Epithelial cell of proximal tubule (primary cell): ENCODE results near the gene ERN2. TPM values are rescaled to one million over a fixed set of nuclear protein-coding genes. Genes with fewer than 3 reads are reported as not detected.
A peak's percentile ranks its signal among the peaks of the same experiment; 100 is the strongest.

Experiments
- DNase-seq: peaks from one replicate; pipeline ENCODE4 v3.0.0-alpha.2; 2011; ENCODE audit warnings: low read depth
- H3K4me3 ChIP-seq: 2 replicates; pipeline ENCODE4 v1.5.1; 2011; ENCODE audit warnings: low read depth, mild to moderate bottlenecking, low read length
- CTCF ChIP-seq: conservative IDR thresholded peaks from 2 replicates; pipeline ENCODE4 v1.5.1; 2012; ENCODE audit warnings: low read depth, mild to moderate bottlenecking, low read length
- total RNA-seq: library from RNA; depleted of rRNA; stranded (reverse); fragments of >200 nt; gene quantifications from 2 replicates; pipeline ENCODE4 v1.2.3, GENCODE V29; 2015

Gene ERN2
- total RNA-seq, 1 donor from 2014 or later, result 0.35 TPM

DNA sequence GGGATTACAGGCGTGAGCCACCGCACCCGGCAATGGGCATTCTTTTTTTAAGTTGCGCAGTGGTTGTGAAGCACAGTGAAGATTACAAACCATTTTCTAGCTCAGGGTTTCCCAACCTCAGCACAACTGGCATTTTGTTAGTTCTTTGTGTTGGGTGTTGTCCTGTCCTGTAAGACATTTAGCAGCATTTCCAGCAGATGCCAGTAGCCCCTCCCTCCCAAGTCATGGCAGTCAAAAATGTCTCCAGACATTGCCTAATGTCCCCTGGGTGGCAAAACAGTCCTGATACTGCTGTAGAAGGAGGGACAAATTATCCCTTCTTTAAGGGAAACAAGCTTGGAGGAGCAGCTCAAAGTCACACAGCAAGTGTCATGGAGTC lies 18.8 kb downstream of the ERN2 start:
- peak overlapping the region; percentile 36 for H3K4me3 ChIP-seq
- TF ChIP-seq CTCF, result no peak
- DNase-seq, result no peak

DNA sequence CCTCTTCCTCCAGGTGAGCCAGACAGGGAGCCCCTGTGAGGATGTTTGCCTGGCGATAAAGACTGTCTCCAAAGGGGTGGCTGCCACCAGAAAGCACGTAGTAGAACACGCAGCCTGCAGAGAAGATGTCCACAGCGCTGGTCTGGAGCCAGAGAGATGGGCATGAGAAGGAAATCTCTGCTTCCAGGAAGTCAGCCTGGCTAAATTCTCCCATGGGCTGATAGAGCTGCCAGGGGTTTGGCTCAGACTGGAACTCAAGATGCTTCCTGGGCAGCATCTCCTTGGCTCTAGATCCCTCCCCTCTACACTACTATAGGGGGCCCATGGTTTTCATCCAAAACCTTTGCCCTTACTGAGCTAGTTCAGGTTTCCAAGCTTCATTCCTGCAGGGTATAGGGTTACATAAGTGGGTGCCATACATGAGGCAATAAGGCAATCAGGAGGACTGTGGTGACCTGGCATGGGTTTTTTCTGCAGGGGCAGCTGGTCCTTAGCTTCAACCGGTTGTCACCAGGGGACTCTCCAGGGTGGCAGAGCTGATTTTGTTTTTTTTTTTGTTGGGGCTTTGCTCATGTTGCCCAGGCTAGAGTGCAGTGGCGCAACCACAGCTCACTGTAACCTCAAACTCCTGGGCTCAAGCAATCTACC lies 20.7 kb downstream of the ERN2 start:
- no peak for TF ChIP-seq CTCF
- DNase-seq, result no peak
- H3K4me3 ChIP-seq, result no peak overlapping the region

- TF ChIP-seq CTCF, result no peak
- DNase-seq, result peak; percentile 80
- H3K4me3 ChIP-seq, result no peak overlapping the region
Measured at GRCh38 chr16:23691483-23692189, 21.4 kb downstream of the ERN2 start.

GRCh38 chr16:23690771-23691482 lies 22.1 kb downstream of the ERN2 start:
- no peak overlapping the region for H3K4me3 ChIP-seq
- no peak for TF ChIP-seq CTCF
- DNase-seq, result no peak

GRCh38 chr16:23689442-23690187 lies 23.4 kb downstream of the ERN2 start:
- H3K4me3 ChIP-seq, result no peak overlapping the region
- DNase-seq, result no peak
- TF ChIP-seq CTCF, result no peak

DNA sequence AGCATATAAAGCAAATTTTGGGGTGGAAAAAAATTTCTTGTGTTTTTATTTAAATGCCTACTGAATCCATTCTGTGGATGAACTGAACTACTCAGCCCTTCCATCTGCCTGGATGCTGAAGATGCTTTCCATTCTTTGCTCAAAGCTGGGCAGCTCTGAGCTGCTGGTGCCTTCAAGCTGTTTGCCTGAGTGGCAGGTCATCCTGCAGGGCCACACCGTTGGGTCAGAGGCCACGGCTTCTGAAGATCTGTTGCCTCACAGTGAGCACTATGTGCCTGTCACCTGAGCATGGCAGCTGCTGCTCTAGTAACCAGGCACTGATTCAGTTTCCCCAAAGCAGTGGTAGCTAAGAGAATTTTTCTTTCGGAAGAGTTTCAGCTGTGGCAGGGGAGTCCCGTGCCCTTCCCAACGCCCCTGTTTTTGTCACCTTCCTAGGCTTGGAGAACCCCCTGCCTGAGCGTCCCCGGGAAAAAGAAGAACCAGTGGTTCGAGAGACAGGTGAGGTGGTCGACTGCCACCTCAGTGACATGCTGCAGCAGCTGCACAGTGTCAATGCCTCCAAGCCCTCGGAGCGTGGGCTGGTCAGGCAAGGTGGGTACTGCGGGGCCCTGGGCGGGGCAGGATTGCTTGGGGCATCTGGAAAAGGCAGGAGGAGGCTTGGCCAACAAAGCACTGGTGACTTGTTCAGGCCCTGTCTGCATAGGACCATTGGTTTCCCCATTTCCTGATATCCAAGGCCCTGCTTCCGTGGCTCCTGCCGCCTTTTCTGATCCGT lies 25.8 kb downstream of the ERN2 start:
- no peak for TF ChIP-seq CTCF
- no peak for DNase-seq
- H3K4me3 ChIP-seq, result no peak overlapping the region
